Amniotic stem cell (primary cell): ENCODE data around the gene HSD11B2.

ENCODE experiments used
- DNase-seq: peaks from one replicate; lab custom pipeline; 2025; lab: John Stamatoyannopoulos, UW

The HSD11B2 gene

GRCh38 chr16:67451704-67452435 lies 20.9 kb downstream of the HSD11B2 start:
- no peak for DNase-seq

GRCh38 chr16:67454104-67454503 lies 23.2 kb downstream of the HSD11B2 start:
- DNase-seq: no peak

GRCh38 chr16:67454852-67455251 lies 23.9 kb downstream of the HSD11B2 start:
- DNase-seq: no peak

- no peak for DNase-seq
Observed at GRCh38 chr16:67456391-67457081, 25.6 kb downstream of the HSD11B2 start.

GRCh38 chr16:67457611-67458010 lies 26.7 kb downstream of the HSD11B2 start:
- no peak for DNase-seq

- no peak for DNase-seq
Observed at GRCh38 chr16:67458121-67458641, 27.3 kb downstream of the HSD11B2 start.

GRCh38 chr16:67459066-67459860 lies 28.3 kb downstream of the HSD11B2 start:
- DNase-seq: no peak

GRCh38 chr16:67459861-67460150 lies 28.9 kb downstream of the HSD11B2 start:
- DNase-seq: no peak

GRCh38 chr16:67460168-67460567 lies 29.2 kb downstream of the HSD11B2 start:
- no peak for DNase-seq

- DNase-seq: no peak
Observed at GRCh38 chr16:67460961-67461360, 30.0 kb downstream of the HSD11B2 start.

GRCh38 chr16:67461600-67462278 lies 30.8 kb downstream of the HSD11B2 start:
- no peak for DNase-seq

GRCh38 chr16:67462279-67462655 lies 31.3 kb downstream of the HSD11B2 start:
- DNase-seq: no peak

- DNase-seq: no peak
Observed at GRCh38 chr16:67463059-67463458, 32.1 kb downstream of the HSD11B2 start.

- DNase-seq: no peak
Observed at GRCh38 chr16:67463691-67464090, 32.8 kb downstream of the HSD11B2 start.

- no peak for DNase-seq
Observed at GRCh38 chr16:67464565-67464964, 33.6 kb downstream of the HSD11B2 start.

- DNase-seq: no peak
Observed at GRCh38 chr16:67466581-67466980, 35.7 kb downstream of the HSD11B2 start.

- DNase-seq: no peak
Observed at GRCh38 chr16:67468731-67469130, 37.8 kb downstream of the HSD11B2 start.

- no peak for DNase-seq
Observed at GRCh38 chr16:67470359-67470758, 39.4 kb downstream of the HSD11B2 start.

- DNase-seq: no peak
Observed at GRCh38 chr16:67471758-67472384, 41.0 kb downstream of the HSD11B2 start.

GRCh38 chr16:67474551-67475455 lies 43.9 kb downstream of the HSD11B2 start:
- no peak for DNase-seq
